ENCODE measurements around the gene UHRF1.
A peak's percentile ranks its signal among the peaks of the same experiment; 100 is the strongest.
"Not testable (repeated sequence)": the region's sequence is repeated elsewhere in the genome, so short reads cannot be mapped to it uniquely, and the experiment has no call there.

Gene UHRF1

DNA sequence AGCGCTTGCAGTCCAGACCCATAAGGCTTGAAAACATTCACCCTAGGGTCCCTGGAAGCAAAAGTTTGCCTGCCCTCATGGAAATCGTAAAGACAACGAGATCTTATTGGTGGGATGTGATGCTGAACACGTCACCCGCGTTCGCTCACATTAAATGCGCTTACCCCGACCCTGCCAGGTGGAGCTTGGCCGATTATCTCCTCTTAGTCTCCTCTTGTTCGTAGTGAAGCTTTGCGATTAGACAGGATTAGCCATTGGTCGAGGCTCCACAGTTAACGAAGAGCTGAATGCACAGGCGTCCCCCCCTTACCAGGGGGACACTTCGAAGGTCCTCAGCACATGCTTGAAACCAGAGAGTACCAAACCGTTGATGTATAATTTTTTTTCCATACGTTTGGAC is 43.6 kb downstream of the UHRF1 start:
- H2BK15ac ChIP-seq (ENCODE audit: low read depth, poor library complexity, severe bottlenecking), result no peak overlapping the region
- H4K91ac ChIP-seq (ENCODE audit: low read length), result no peak overlapping the region
- H3K18ac ChIP-seq (ENCODE audit: low read depth in 1 of 2, low read length in 2 of 2), result no peak overlapping the region
- no peak overlapping the region for H2AK5ac ChIP-seq (ENCODE audit: low read length, severe bottlenecking)
- no peak overlapping the region for H2BK12ac ChIP-seq (ENCODE audit: low read length in 2 of 2)
- DNase-seq, result no peak
- peaks cover 48 to 62% of the 10 kb centered on the region in 2 experiments for H3K36me3 ChIP-seq (ENCODE audit: control insufficient read depth in 1 of 2, insufficient read depth in 2 of 2, low read depth in 1 of 2, low read length in 2 of 2)
- peaks cover 17% of the 10 kb centered on the region for H3K79me1 ChIP-seq (replicated peaks; ENCODE audit: low read length, poor library complexity, severe bottlenecking)
- no peak overlapping the region for H3K14ac ChIP-seq (ENCODE audit: low read length in 2 of 2)
- no peak overlapping the region for H2AFZ ChIP-seq (ENCODE audit: low read depth, low read length)
- no peak overlapping the region for H3K9ac ChIP-seq (ENCODE audit: low read length)
- no peak overlapping the region for H3K4me2 ChIP-seq (ENCODE audit: low read length, poor library complexity, severe bottlenecking)
- peak overlapping the region in 1 of 2 experiments; percentile 32 for H3K23ac ChIP-seq (ENCODE audit: low read length in 2 of 2)
- no peak overlapping the region for H2BK5ac ChIP-seq (ENCODE audit: low read depth, low read length, poor library complexity, severe bottlenecking)
- H3K9me3 ChIP-seq (ENCODE audit: control insufficient read depth, low read length), result no peaks in the 10 kb centered on the region
- 96% methylated on average over 17 of the region's 18 CpGs for WGBS
- H2BK120ac ChIP-seq (ENCODE audit: low read depth, low read length), result no peak overlapping the region
- no peak overlapping the region for H3K27ac ChIP-seq (ENCODE audit: low read length, poor library complexity, severe bottlenecking)
- H4K8ac ChIP-seq (ENCODE audit: low read length), result no peak overlapping the region
- H3K4me3 ChIP-seq (ENCODE audit: insufficient read depth in 1 of 2, low read depth in 1 of 2, low read length in 2 of 2), result no peak overlapping the region
- no peak overlapping the region for H3K4ac ChIP-seq (ENCODE audit: low read depth in 1 of 2, low read length in 2 of 2)
- H3K27me3 ChIP-seq (ENCODE audit: control insufficient read depth in 1 of 2, insufficient read depth in 1 of 2, low read length in 2 of 2), result no peaks in the 10 kb centered on the region
- peaks cover 3% of the 10 kb centered on the region for H3K4me1 ChIP-seq (ENCODE audit: control insufficient read depth, insufficient read depth, low read depth, low read length)

GRCh38 chr19:4954320-4955149 is 45.2 kb downstream of the UHRF1 start:
- not testable (repeated sequence) for H3K4me2 ChIP-seq (ENCODE audit: low read length, poor library complexity, severe bottlenecking); H3K4me3 ChIP-seq (ENCODE audit: insufficient read depth in 1 of 2, low read depth in 1 of 2, low read length in 2 of 2); H3K9me3 ChIP-seq (ENCODE audit: control insufficient read depth, low read length); DNase-seq; H3K27ac ChIP-seq (ENCODE audit: low read length, poor library complexity, severe bottlenecking); H3K27me3 ChIP-seq (ENCODE audit: control insufficient read depth in 1 of 2, insufficient read depth in 1 of 2, low read length in 2 of 2); H2BK12ac ChIP-seq (ENCODE audit: low read length in 2 of 2); H4K91ac ChIP-seq (ENCODE audit: low read length); H3K4ac ChIP-seq (ENCODE audit: low read depth in 1 of 2, low read length in 2 of 2); H2BK15ac ChIP-seq (ENCODE audit: low read depth, poor library complexity, severe bottlenecking); H2BK120ac ChIP-seq (ENCODE audit: low read depth, low read length); H2AK5ac ChIP-seq (ENCODE audit: low read length, severe bottlenecking); H2AFZ ChIP-seq (ENCODE audit: low read depth, low read length); H3K14ac ChIP-seq (ENCODE audit: low read length in 2 of 2); H3K9ac ChIP-seq (ENCODE audit: low read length); H2BK5ac ChIP-seq (ENCODE audit: low read depth, low read length, poor library complexity, severe bottlenecking); H3K23ac ChIP-seq (ENCODE audit: low read length in 2 of 2); H4K8ac ChIP-seq (ENCODE audit: low read length); H3K18ac ChIP-seq (ENCODE audit: low read depth in 1 of 2, low read length in 2 of 2)
- H3K36me3 ChIP-seq (ENCODE audit: control insufficient read depth in 1 of 2, insufficient read depth in 2 of 2, low read depth in 1 of 2, low read length in 2 of 2), result peaks cover 48 to 69% of the 10 kb centered on the region in 2 experiments
- 95% methylated on average over 33 of the region's 46 CpGs for WGBS
- H3K79me1 ChIP-seq (replicated peaks; ENCODE audit: low read length, poor library complexity, severe bottlenecking), result peaks cover 17% of the 10 kb centered on the region
- H3K4me1 ChIP-seq (ENCODE audit: control insufficient read depth, insufficient read depth, low read depth, low read length), result peaks cover 16% of the 10 kb centered on the region

- Histone ChIP-seq H3K4me3 (ENCODE audit: insufficient read depth in 1 of 2, low read depth in 1 of 2, low read length in 2 of 2) (no peak overlapping the region), H2BK120ac (ENCODE audit: low read depth, low read length) (no peak overlapping the region), H2BK15ac (ENCODE audit: low read depth, poor library complexity, severe bottlenecking) (no peak overlapping the region), H2BK5ac (ENCODE audit: low read depth, low read length, poor library complexity, severe bottlenecking) (no peak overlapping the region), H3K9me3 (ENCODE audit: control insufficient read depth, low read length) (no peaks in the 10 kb centered on the region), H3K4me2 (ENCODE audit: low read length, poor library complexity, severe bottlenecking) (no peak overlapping the region), H3K27me3 (ENCODE audit: control insufficient read depth in 1 of 2, insufficient read depth in 1 of 2, low read length in 2 of 2) (no peaks in the 10 kb centered on the region), H3K4me1 (ENCODE audit: control insufficient read depth, insufficient read depth, low read depth, low read length) (peaks cover 18% of the 10 kb centered on the region), H3K14ac (ENCODE audit: low read length in 2 of 2) (no peak overlapping the region), H4K91ac (ENCODE audit: low read length) (no peak overlapping the region), H3K27ac (ENCODE audit: low read length, poor library complexity, severe bottlenecking) (no peak overlapping the region), H2AK5ac (ENCODE audit: low read length, severe bottlenecking) (no peak overlapping the region), H3K23ac (ENCODE audit: low read length in 2 of 2) (no peak overlapping the region), H3K79me1 (replicated peaks; ENCODE audit: low read length, poor library complexity, severe bottlenecking) (peaks cover 19% of the 10 kb centered on the region), H2AFZ (ENCODE audit: low read depth, low read length) (no peak overlapping the region), H3K4ac (ENCODE audit: low read depth in 1 of 2, low read length in 2 of 2) (no peak overlapping the region), H3K36me3 (ENCODE audit: control insufficient read depth in 1 of 2, insufficient read depth in 2 of 2, low read depth in 1 of 2, low read length in 2 of 2) (peaks cover 52 to 70% of the 10 kb centered on the region in 2 experiments), H4K8ac (ENCODE audit: low read length) (no peak overlapping the region), H3K9ac (ENCODE audit: low read length) (no peak overlapping the region), H2BK12ac (ENCODE audit: low read length in 2 of 2) (no peak overlapping the region), H3K18ac (ENCODE audit: low read depth in 1 of 2, low read length in 2 of 2) (no peak overlapping the region)
- DNase-seq, result no peak
- 96% methylated on average over 10 of the region's 10 CpGs for WGBS
Observed at GRCh38 chr19:4955274-4955673, 46.0 kb downstream of the UHRF1 start.

- no peaks in the 10 kb centered on the region for H3K9me3 ChIP-seq (ENCODE audit: control insufficient read depth, low read length)
- no peak overlapping the region for H3K4me2 ChIP-seq (ENCODE audit: low read length, poor library complexity, severe bottlenecking)
- no peaks in the 10 kb centered on the region for H3K27me3 ChIP-seq (ENCODE audit: control insufficient read depth in 1 of 2, insufficient read depth in 1 of 2, low read length in 2 of 2)
- H2BK12ac ChIP-seq (ENCODE audit: low read length in 2 of 2), result no peak overlapping the region
- H3K79me1 ChIP-seq (replicated peaks; ENCODE audit: low read length, poor library complexity, severe bottlenecking), result peaks cover 21% of the 10 kb centered on the region
- H2BK15ac ChIP-seq (ENCODE audit: low read depth, poor library complexity, severe bottlenecking), result no peak overlapping the region
- no peak overlapping the region for H4K8ac ChIP-seq (ENCODE audit: low read length)
- no peak overlapping the region for H2BK120ac ChIP-seq (ENCODE audit: low read depth, low read length)
- H3K23ac ChIP-seq (ENCODE audit: low read length in 2 of 2), result no peak overlapping the region
- no peak overlapping the region for H2AFZ ChIP-seq (ENCODE audit: low read depth, low read length)
- no peak overlapping the region for H3K4me3 ChIP-seq (ENCODE audit: insufficient read depth in 1 of 2, low read depth in 1 of 2, low read length in 2 of 2)
- no peak overlapping the region for H3K27ac ChIP-seq (ENCODE audit: low read length, poor library complexity, severe bottlenecking)
- H3K14ac ChIP-seq (ENCODE audit: low read length in 2 of 2), result no peak overlapping the region
- peaks cover 42 to 59% of the 10 kb centered on the region in 2 experiments for H3K36me3 ChIP-seq (ENCODE audit: control insufficient read depth in 1 of 2, insufficient read depth in 2 of 2, low read depth in 1 of 2, low read length in 2 of 2)
- no peak for DNase-seq
- H2BK5ac ChIP-seq (ENCODE audit: low read depth, low read length, poor library complexity, severe bottlenecking), result no peak overlapping the region
- H3K9ac ChIP-seq (ENCODE audit: low read length), result no peak overlapping the region
- no peak overlapping the region for H4K91ac ChIP-seq (ENCODE audit: low read length)
- H3K4ac ChIP-seq (ENCODE audit: low read depth in 1 of 2, low read length in 2 of 2), result no peak overlapping the region
- peak overlapping the region; percentile 60 for H2AK5ac ChIP-seq (ENCODE audit: low read length, severe bottlenecking)
- peaks cover 18% of the 10 kb centered on the region for H3K4me1 ChIP-seq (ENCODE audit: control insufficient read depth, insufficient read depth, low read depth, low read length)
- 95% methylated on average over 8 of the region's 8 CpGs for WGBS
- H3K18ac ChIP-seq (ENCODE audit: low read depth in 1 of 2, low read length in 2 of 2), result no peak overlapping the region
Observed at GRCh38 chr19:4957981-4958380, 48.7 kb downstream of the UHRF1 start.
